Hematopoietic multipotent progenitor cell (in vitro differentiated cells): ENCODE data around the gene ALX3. TPM values are rescaled to one million over a fixed set of nuclear protein-coding genes. Genes with fewer than 3 reads are reported as not detected.
A peak's percentile ranks its signal among the peaks of the same experiment; 100 is the strongest.

Experiments
- DNase-seq, 3 donors: peaks; one replicate each; pipeline ENCODE4 v3.0.0-alpha.2; 2011 to 2015; ENCODE audit warnings: low read depth in 2 of 3, low spot score in 2 of 3
- total RNA-seq: library from RNA; depleted of rRNA; stranded (reverse); fragments of >200 nt; gene quantifications from one replicate; pipeline ENCODE4 v1.2.3, GENCODE V29; 2012

Gene ALX3
- not detected for total RNA-seq

- no peak for DNase-seq
Observed at GRCh38 chr1:110070671-110071242, at the start of gene ALX3. TSS of gene ALX3 (minus strand) at chr1:110070672. CDS start at chr1:110070612, 60 bp downstream.

GRCh38 chr1:110119843-110120242 lies 49.4 kb upstream of the ALX3 start:
- no peak for DNase-seq

DNA sequence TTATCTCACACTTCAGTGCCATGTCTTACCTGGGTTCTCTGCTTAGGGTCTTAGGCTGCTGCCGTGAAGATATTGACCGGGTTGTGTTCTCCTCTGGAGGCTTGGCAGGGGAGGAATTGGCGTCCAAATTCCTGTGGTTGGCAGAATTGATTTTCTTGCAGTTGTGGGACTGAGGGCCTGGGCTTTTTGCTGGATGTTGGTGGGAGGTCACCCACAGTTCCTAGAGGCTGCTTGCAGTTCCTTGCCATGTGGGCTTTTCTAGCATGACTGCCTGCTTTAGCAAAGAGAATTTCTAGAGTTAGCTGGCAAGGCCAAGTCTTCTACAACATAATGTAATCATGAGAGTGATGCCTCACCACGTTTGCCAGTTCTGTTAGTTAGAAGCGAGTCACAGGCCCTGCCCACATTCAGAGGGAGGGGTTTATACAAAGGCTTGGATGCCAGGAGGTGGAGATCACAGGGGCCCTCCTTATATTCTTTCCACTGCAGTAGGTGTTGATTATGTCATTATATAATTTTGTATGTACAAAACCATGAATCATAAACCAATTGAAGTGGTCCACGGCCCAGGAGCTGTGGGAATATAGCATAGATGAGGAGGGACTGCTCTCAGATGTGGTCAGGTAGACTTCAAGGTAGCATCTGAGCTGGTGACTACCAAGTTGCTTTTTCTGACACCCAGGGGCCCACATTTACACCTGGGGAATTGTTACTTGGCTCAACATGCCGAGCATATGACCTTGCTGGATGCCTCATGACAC lies 48.3 kb upstream of the ALX3 start:
- DNase-seq: no peak

- no peak for DNase-seq
Observed at GRCh38 chr1:110114784-110115183, 44.3 kb upstream of the ALX3 start.

DNA sequence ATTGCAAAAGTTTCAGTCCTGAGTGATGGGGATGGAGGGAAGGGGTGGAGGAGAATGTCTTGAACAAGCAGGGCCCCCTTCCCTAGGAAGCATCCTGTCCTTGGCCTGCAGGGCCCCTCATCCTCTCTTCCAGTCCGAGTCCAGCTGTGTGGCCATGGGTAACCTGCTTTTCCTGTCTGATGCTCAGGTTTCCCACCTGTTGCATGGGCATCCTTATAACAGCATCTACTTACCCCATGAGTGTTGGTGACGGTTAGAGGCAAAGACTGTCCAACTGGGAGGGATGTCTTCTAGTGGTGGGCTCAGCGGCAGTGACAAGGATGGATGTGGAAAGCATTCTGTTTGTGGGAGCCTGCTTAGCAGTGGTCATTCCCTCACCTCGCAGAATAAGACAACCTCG lies 43.7 kb upstream of the ALX3 start:
- no peak for DNase-seq

GRCh38 chr1:110113551-110113950 lies 43.1 kb upstream of the ALX3 start:
- no peak for DNase-seq

DNA sequence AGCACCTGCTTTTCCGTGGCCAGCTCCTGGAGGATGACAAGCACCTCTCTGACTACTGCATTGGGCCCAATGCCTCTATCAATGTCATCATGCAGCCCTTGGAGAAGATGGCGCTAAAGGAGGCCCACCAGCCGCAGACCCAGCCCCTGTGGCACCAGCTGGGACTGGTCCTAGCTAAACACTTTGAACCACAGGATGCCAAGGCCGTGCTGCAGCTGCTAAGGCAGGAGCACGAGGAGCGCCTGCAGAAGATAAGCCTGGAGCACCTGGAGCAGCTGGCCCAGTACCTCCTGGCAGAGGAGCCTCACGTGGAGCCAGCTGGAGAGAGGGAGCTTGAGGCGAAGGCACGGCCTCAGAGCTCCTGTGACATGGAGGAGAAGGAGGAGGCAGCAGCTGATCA lies 42.2 kb upstream of the ALX3 start:
- DNase-seq: no peak

DNA sequence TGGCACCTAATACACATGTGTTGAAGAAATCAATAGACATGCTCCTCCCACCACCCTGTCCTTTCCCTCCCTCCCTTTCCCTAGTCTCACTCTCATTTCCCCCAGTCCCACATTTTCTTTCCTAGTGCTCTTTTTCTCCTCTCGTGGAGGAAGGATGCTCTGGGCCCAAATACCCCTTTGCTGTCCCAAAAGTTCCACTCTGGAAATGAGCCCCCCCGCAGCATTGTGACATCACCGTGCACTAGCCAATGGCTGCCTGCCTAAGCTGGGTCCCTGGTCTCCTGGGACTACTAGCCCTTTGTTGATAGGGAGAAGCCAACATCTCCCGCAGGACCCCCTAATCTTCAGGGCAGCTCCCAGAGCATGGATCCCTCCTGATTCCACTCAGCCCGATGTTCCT lies 41.7 kb upstream of the ALX3 start, which contains the start of gene UBL4B:
TSS of gene UBL4B (plus strand) at position 301 of the 400 bp plus-strand sequence. CDS start at position 393, 92 bp downstream.
- no peak for DNase-seq

- no peak for DNase-seq
Observed at GRCh38 chr1:110111081-110111480, 40.6 kb upstream of the ALX3 start.

DNA sequence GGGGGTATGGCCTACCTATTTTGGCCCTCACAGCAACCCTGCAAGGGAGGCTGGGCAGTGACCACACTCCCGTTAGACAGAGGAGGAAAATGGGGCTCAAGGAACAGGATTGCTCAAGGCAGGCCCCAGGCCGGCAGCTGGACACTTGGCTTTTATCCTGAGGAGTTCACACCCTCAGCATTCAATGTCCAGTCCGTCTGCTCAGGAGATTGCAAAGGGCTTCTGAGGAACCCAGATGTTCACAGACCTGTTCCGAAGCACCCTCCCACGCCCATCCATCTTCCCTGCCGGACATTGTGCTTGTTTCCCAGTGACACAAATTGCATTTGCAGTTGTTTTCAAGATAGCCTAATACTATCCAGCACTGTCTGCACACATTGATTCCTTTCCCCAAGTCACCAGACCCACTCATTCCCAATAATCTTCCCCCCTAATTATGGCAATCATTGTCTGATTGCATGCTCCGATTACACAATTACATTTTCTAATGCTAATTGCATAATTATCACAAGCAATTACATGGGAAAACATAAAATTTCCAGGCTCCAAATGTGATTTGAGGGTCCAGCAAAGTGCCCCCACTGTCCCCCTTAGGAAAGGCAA lies 37.5 kb upstream of the ALX3 start:
- DNase-seq: no peak

DNA sequence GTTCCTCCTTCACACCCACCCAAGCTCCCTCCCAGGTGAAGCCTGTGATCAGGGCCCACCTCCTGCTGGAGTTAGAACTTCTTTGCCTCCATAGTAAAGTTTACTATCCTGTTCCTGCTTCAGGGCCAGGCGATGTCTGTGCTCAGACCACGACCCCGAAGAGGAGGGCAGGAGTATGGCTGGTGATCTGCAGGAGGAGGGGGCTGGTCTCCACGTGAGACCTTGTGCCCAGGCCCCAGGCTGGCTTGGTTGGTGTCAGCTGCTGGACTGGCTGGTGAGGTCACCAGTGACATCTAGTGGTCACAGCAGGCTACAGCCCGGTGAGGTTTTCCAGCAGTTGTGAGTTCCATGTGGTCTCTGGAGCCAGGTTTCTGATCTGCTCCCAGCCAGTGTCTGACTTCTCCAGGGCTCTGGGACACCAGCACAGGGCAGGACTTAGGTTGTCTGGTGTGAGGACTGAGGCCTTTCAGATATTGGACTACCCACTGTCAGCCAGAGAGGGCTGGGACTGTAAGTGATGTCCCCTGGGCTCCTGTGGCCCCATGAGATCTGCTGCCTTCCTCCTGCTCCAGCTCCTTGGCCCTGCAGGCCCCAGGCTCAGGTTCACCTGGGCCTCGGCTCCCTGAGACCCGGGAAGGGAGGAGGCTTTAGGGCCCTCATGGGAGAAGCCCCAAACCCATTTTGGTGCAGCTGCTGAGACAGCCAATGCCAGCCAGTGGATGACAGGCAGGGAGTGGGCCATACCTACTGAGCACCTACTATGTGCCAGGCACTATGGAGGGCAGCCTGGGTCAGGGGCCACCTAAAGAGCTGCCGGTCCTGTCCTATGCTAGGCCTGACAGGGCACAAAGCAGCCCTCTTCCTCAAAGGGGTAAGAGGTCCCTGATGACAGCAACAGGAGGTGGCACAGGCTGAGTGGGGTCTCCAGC lies 35.8 kb upstream of the ALX3 start:
- DNase-seq: peak in 2 of 3 donors; percentile 54 to 73

GRCh38 chr1:110102081-110102480 lies 31.6 kb upstream of the ALX3 start:
- DNase-seq: peak in 1 of 3 donors; percentile 28

DNA sequence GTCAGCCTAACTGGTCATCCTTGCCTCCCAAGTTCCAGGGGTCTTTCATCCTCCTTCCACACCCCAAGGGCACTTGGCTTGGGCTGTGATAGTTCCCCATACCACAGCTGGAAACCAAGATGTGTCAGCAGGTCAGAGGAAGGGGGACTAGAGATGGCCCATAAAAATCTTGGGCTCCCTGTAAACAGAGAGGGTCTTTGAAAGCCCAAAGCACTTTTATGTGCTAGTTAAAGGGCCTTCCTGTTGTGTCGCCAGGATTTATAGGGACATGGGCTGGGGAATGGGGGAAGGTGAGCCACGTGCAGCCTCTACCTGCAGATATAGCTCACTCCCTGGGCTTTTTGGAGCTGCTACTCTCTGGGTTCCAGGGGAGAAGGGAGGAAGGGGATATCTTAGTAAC lies 29.9 kb upstream of the ALX3 start:
- no peak for DNase-seq

- no peak for DNase-seq
Observed at GRCh38 chr1:110098222-110099026, 28.0 kb upstream of the ALX3 start.

DNA sequence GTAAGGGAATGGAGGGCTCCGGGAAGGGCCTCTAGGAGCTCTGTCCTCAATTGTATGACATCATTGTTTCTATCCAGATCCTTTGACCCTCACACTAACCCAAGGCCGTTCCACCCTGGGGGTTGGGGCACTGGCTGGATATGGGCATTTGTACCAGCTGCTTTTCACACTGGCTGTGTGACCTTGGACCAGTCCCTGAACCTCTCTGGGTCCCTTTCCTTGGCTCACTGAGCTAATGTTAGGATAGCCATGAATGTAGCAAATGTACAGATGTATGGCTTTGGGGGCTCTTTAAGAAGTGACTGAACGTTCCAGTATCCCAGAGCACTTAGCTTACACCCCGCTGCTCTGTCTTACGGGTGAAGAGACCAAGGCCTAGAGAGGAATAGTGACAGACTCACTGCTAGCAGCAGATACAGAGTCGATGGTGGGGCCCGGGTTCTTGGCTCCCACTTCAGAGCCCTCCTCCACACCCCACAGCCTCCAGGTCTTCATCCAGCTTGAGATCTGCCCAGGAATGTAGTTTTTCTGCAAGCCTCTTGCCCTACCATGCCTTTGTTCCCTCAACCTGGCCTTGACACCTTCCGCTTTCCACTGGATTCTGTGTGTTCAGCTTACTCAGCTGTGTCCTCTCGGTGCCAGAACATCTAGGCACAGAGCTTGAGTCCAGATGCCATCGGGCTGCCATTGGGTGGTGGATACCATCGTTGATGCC lies 27.2 kb upstream of the ALX3 start:
- no peak for DNase-seq

GRCh38 chr1:110094931-110095654 lies 24.6 kb upstream of the ALX3 start:
- DNase-seq: no peak

GRCh38 chr1:110092991-110093390 lies 22.5 kb upstream of the ALX3 start:
- no peak for DNase-seq

GRCh38 chr1:110091791-110092190 lies 21.3 kb upstream of the ALX3 start:
- no peak for DNase-seq

DNA sequence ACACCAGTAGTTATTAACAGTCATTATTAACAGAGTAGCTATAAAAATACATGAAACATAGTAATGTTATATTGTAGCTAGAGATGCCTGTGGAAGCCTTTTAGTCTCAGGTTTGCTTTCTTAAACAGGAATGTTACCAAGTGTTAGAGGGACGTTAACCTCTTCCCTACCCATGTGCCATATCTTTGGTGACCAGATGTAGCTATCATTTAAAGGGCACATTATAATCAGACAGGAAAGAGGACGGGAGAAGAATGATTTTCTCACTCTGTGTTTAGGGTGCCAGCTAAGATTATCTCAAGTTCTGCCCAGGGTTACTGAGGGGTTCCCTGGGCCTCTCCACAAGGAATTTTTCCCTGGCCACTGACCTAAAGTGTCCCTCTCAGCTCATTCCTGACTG lies 20.9 kb upstream of the ALX3 start:
- DNase-seq: no peak
